Tibial artery (tissue), 4 donors: Measurements from ENCODE around the gene ZNF516.

Experiments
- DNase-seq, 2 donors: peaks; one replicate each; pipeline ENCODE4 v3.0.0-alpha.2; 2019
- H3K27ac ChIP-seq, 2 donors: fragments of 200-600 bp; sonication (generic) in 1 of 2; 1 replicate in 1 of 2; 2 replicates in 1 of 2; pipeline ENCODE4 v1.5.1; 2018 to 2019; ENCODE audit warnings: mild to moderate bottlenecking in 1 of 2
- H3K27me3 ChIP-seq, 2 donors: fragments of 200-600 bp; sonication (generic) in 1 of 2; one replicate each; pipeline versions ENCODE4 v1.5.1 to v1.6.0; 2016 to 2019
- H3K36me3 ChIP-seq, 3 donors: fragments of 200-600 bp; sonication (generic) in 2 of 3; one replicate each; pipeline ENCODE4 v1.5.1; 2016 to 2019; ENCODE audit warnings: mild to moderate bottlenecking in 2 of 3
- H3K4me1 ChIP-seq, 4 donors: fragments of 200-600 bp; sonication (generic) in 2 of 4; 1 replicate in 3 of 4; 2 replicates in 1 of 4; pipeline ENCODE4 v1.5.1; 2016 to 2019
- H3K4me3 ChIP-seq, 2 donors: fragments of 200-600 bp; sonication (generic) in 1 of 2; 1 replicate in 1 of 2; 2 replicates in 1 of 2; pipeline ENCODE4 v1.5.1; 2018 to 2019; ENCODE audit warnings: mild to moderate bottlenecking in 2 of 2
- H3K9me3 ChIP-seq, 3 donors: fragments of 200-600 bp; sonication (generic) in 1 of 3; one replicate each; pipeline ENCODE4 v1.5.1; 2016 to 2019
- intact Hi-C: fragments of 100-400 bp; cut with DNase I; formaldehyde crosslinking; loops from one replicate; pipeline ENCODE4 v1.15.0; 2023; ENCODE audit warnings: low total_unique reads
- TF ChIP-seq, protein P1 (sequence below), 2 experiments: fragments of 200-600 bp in 1 of 2; fragments of 450-650 bp in 1 of 2; IDR thresholded peaks; one replicate each; pipeline ENCODE4 v1.5.1; 2017 to 2019; ENCODE audit warnings: antibody characterized with exemption in 2 of 2, mild to moderate bottlenecking in 1 of 2, moderate library complexity in 1 of 2

The ZNF516 gene

DNA sequence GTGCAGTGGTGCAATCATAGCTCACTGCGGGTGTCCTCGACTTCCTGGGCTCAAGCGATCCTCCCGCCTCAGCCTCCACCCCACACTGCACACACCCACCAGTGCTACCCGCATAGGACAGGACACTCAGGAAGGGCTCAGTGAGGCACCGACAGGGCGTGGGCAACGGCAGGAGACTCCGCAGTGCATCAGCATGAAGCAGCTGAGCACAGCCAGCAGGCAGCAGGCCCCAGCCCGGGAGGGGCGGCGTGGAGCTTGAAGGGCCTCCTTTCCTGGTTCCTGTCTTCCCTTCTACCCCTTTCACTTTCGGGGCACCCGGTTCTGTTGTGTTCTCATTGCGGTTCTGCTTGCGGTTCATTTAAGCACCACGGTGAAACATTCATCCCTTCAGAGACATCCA, 89.8 kb downstream of the ZNF516 start:
- DNase-seq, result no peak
- H3K4me3 ChIP-seq, result no peak overlapping the region
- no peaks in the 10 kb centered on the region for H3K4me1 ChIP-seq
- no peaks in the 10 kb centered on the region for H3K36me3 ChIP-seq
- H3K27me3 ChIP-seq, result no peaks in the 10 kb centered on the region
- TF ChIP-seq, protein P1, sequence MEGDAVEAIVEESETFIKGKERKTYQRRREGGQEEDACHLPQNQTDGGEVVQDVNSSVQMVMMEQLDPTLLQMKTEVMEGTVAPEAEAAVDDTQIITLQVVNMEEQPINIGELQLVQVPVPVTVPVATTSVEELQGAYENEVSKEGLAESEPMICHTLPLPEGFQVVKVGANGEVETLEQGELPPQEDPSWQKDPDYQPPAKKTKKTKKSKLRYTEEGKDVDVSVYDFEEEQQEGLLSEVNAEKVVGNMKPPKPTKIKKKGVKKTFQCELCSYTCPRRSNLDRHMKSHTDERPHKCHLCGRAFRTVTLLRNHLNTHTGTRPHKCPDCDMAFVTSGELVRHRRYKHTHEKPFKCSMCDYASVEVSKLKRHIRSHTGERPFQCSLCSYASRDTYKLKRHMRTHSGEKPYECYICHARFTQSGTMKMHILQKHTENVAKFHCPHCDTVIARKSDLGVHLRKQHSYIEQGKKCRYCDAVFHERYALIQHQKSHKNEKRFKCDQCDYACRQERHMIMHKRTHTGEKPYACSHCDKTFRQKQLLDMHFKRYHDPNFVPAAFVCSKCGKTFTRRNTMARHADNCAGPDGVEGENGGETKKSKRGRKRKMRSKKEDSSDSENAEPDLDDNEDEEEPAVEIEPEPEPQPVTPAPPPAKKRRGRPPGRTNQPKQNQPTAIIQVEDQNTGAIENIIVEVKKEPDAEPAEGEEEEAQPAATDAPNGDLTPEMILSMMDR (IDR thresholded peaks at IDR 0.05), result no peak
- no peaks in the 10 kb centered on the region for H3K9me3 ChIP-seq
- no peak overlapping the region for H3K27ac ChIP-seq
- intact Hi-C loops, result no loop called here

GRCh38 chr18:76404345-76404831, 90.7 kb downstream of the ZNF516 start:
- Histone ChIP-seq H3K9me3 (no peaks in the 10 kb centered on the region), H3K36me3 (no peaks in the 10 kb centered on the region), H3K4me3 (no peak overlapping the region), H3K27me3 (no peaks in the 10 kb centered on the region), H3K27ac (no peak overlapping the region), H3K4me1 (no peaks in the 10 kb centered on the region)
- intact Hi-C loops, result loop anchor here (5.0 kb wide), 1 partner anchor 218 kb away; no protein-coding TSS in a partner anchor
- DNase-seq, result no peak
- TF ChIP-seq, protein P1 (IDR thresholded peaks at IDR 0.05), result no peak

GRCh38 chr18:76402026-76402990, 92.7 kb downstream of the ZNF516 start:
- Histone ChIP-seq H3K9me3 (no peaks in the 10 kb centered on the region), H3K36me3 (no peaks in the 10 kb centered on the region), H3K4me1 (no peaks in the 10 kb centered on the region), H3K27ac (no peak overlapping the region), H3K4me3 (no peak overlapping the region), H3K27me3 (no peaks in the 10 kb centered on the region)
- intact Hi-C loops, result loop anchor here (5.0 kb wide), 1 partner anchor 220 kb away; no protein-coding TSS in a partner anchor
- no peak for DNase-seq
- TF ChIP-seq, protein P1 (IDR thresholded peaks at IDR 0.05), result no peak

GRCh38 chr18:76401498-76401897, 93.5 kb downstream of the ZNF516 start:
- Histone ChIP-seq H3K27ac (no peak overlapping the region), H3K4me3 (no peak overlapping the region), H3K27me3 (no peaks in the 10 kb centered on the region), H3K4me1 (no peaks in the 10 kb centered on the region), H3K36me3 (no peaks in the 10 kb centered on the region), H3K9me3 (no peaks in the 10 kb centered on the region)
- intact Hi-C loops, result loop anchor here (5.0 kb wide), 1 partner anchor 221 kb away; no protein-coding TSS in a partner anchor
- DNase-seq, result no peak
- TF ChIP-seq, protein P1 (IDR thresholded peaks at IDR 0.05), result no peak

GRCh38 chr18:76399613-76400391, 95.2 kb downstream of the ZNF516 start:
- DNase-seq, result no peak
- no peaks in the 10 kb centered on the region for H3K36me3 ChIP-seq
- H3K4me1 ChIP-seq, result no peaks in the 10 kb centered on the region
- TF ChIP-seq, protein P1 (IDR thresholded peaks at IDR 0.05), result no peak
- H3K27me3 ChIP-seq, result no peaks in the 10 kb centered on the region
- intact Hi-C loops, result loop anchor here (2.0 to 5.0 kb wide), 2 partner anchors 222 to 311 kb away; no protein-coding TSS in a partner anchor
- no peaks in the 10 kb centered on the region for H3K9me3 ChIP-seq
- no peak overlapping the region for H3K4me3 ChIP-seq
- H3K27ac ChIP-seq, result no peak overlapping the region
